Right lobe of liver (tissue), 6 donors: Measurements from ENCODE around the gene E2F6. TPM values are rescaled to one million over a fixed set of nuclear protein-coding genes. Genes with fewer than 3 reads are reported as not detected.

ENCODE experiments used
- ATAC-seq, 4 donors: fragments of 200-7000 bp; cut with Tn5 transposase; one replicate each; pipeline ENCODE4 v1.9.1; 2020; ENCODE audit warnings: mild to moderate bottlenecking in 4 of 4, moderate library complexity in 4 of 4
- DNase-seq, 3 donors: peaks; one replicate each; pipeline ENCODE4 v3.0.0-alpha.2; 2020
- H3K27ac ChIP-seq, 3 donors: fragments of 200-600 bp; one replicate each; pipeline ENCODE4 v1.8.0; 2022
- H3K27me3 ChIP-seq, 2 donors: fragments of 200-600 bp; one replicate each; pipeline ENCODE4 v1.8.0; 2022
- H3K36me3 ChIP-seq, 4 donors: fragments of 200-600 bp; sonication (generic) in 1 of 4; one replicate each; pipeline versions ENCODE4 v1.5.1 to v1.8.0; 2017 to 2022; ENCODE audit warnings: control low read depth in 1 of 4
- H3K4me1 ChIP-seq, 4 donors: fragments of 200-600 bp; sonication (generic) in 1 of 4; one replicate each; pipeline versions ENCODE4 v1.5.1 to v1.8.0; 2017 to 2022; ENCODE audit warnings: control low read depth in 1 of 4
- H3K4me3 ChIP-seq, 3 donors: fragments of 200-600 bp; one replicate each; pipeline ENCODE4 v1.8.0; 2022
- H3K9me3 ChIP-seq, 4 donors: fragments of 200-600 bp; sonication (generic) in 1 of 4; one replicate each; pipeline versions ENCODE4 v1.5.1 to v1.8.0; 2017 to 2022; ENCODE audit warnings: control low read depth in 1 of 4
- CTCF ChIP-seq, 4 donors: fragments of 200-600 bp in 3 of 4; fragments of 450-650 bp in 1 of 4; IDR thresholded peaks; one replicate each; pipeline versions ENCODE4 v1.5.1 to v1.8.0; 2016 to 2022; ENCODE audit warnings: antibody characterized with exemption in 4 of 4, mild to moderate bottlenecking in 2 of 4
- POLR2A ChIP-seq: fragments of 450-650 bp; IDR thresholded peaks from one replicate; pipeline ENCODE4 v1.6.1; 2017; ENCODE audit warnings: antibody characterized with exemption, mild to moderate bottlenecking
- WGBS: methylation state at CpG from one replicate; pipeline ENCODE4 v1.1.6; 2018; ENCODE audit warnings: low coverage, low lambda C conversion rate; ENCODE audit not compliant: insufficient coverage; ENCODE audit errors: missing lambda C conversion rate; 5-methylcytosine and 5-hydroxymethylcytosine counted together
- intact Hi-C, 2 donors: fragments of 100-400 bp; cut with DNase I; formaldehyde crosslinking; loops; one replicate each; pipeline versions ENCODE4 v1.11.2 to v1.14.1; 2022
- total RNA-seq, 6 experiments: library from RNA; depleted of rRNA in 2 of 6; stranded (reverse); fragments of >200 nt in 2 of 6; fragmentation: NEBNext Ultra II Directional in 3 of 6; extraction: Animal tissue kit (Norgen Biotek cat#: 25700) in 3 of 6; gene quantifications; one replicate each; pipeline versions ENCODE4 v1.1.0 to v1.2.4, GENCODE V29; 2016 to 2023
- donor health status: DM: no; HTN: yes; CAD: no.
- donor health status: DM: no; HTN: no; CAD: no.
- donor health status: DM: no; HTN: no; CAD: no.
- donor health status: DM: no; HTN: yes; CAD: no.
- donor health status: DM: no; HTN: yes; CAD: no.

The E2F6 gene
- total RNA-seq, 6 experiments from 2014 or later: 4.4 to 9.9 (median 5.8) TPM

GRCh38 chr2:11513319-11513718 lies 47.4 kb upstream of the E2F6 start:
- no peak for DNase-seq
- H3K4me3 ChIP-seq: no peak overlapping the region
- intact Hi-C loops: no loop called here
- H3K4me1 ChIP-seq: peaks cover 0 to 2% (median 0%) of the 10 kb centered on the region in 4 donors
- no peak for ATAC-seq
- no peaks in the 10 kb centered on the region for H3K36me3 ChIP-seq
- no peaks in the 10 kb centered on the region for H3K9me3 ChIP-seq
- WGBS: 91% methylated on average over 2 of the region's 5 CpGs
- no peaks in the 10 kb centered on the region for H3K27me3 ChIP-seq
- TF ChIP-seq CTCF (IDR thresholded peaks at IDR 0.05) (no peak), POLR2A (no peak)
- H3K27ac ChIP-seq: no peak overlapping the region

GRCh38 chr2:11512431-11512830 lies 46.5 kb upstream of the E2F6 start:
- Histone ChIP-seq H3K4me1 (peaks cover 0 to 7% (median 0%) of the 10 kb centered on the region in 4 donors), H3K36me3 (no peaks in the 10 kb centered on the region), H3K4me3 (no peak overlapping the region), H3K27ac (no peak overlapping the region), H3K27me3 (no peaks in the 10 kb centered on the region), H3K9me3 (no peaks in the 10 kb centered on the region)
- DNase-seq: no peak
- WGBS: 82% methylated on average over 5 of the region's 5 CpGs
- ATAC-seq: no peak
- intact Hi-C loops: no loop called here
- TF ChIP-seq CTCF (IDR thresholded peaks at IDR 0.05): no peak

- TF ChIP-seq POLR2A (no peak), CTCF (IDR thresholded peaks at IDR 0.05) (no peak)
- Histone ChIP-seq H3K4me3 (no peak overlapping the region), H3K4me1 (peaks cover 0 to 30% (median 9%) of the 10 kb centered on the region in 4 donors), H3K9me3 (no peaks in the 10 kb centered on the region), H3K36me3 (no peaks in the 10 kb centered on the region), H3K27ac (no peak overlapping the region), H3K27me3 (no peaks in the 10 kb centered on the region)
- intact Hi-C loops: no loop called here
- ATAC-seq (no peak), DNase-seq (no peak)
- 73% methylated on average over 1 of the region's 3 CpGs for WGBS
Measured at GRCh38 chr2:11509657-11510360, 43.8 kb upstream of the E2F6 start.

- Histone ChIP-seq H3K27me3 (no peaks in the 10 kb centered on the region), H3K9me3 (peaks cover 0 to 2% (median 0%) of the 10 kb centered on the region in 4 donors), H3K4me3 (no peak overlapping the region), H3K4me1 (peaks cover 0 to 30% (median 9%) of the 10 kb centered on the region in 4 donors), H3K36me3 (no peaks in the 10 kb centered on the region), H3K27ac (peak overlapping the region in 1 of 3 donors; percentile 86)
- ATAC-seq (peak in 3 of 4 donors; percentile 8 to 24 (median 15)), DNase-seq (no peak)
- TF ChIP-seq POLR2A (no peak), CTCF (IDR thresholded peaks at IDR 0.05) (no peak)
- WGBS: 56% methylated on average over 8 of the region's 8 CpGs
- intact Hi-C loops: no loop called here
Measured at GRCh38 chr2:11508279-11508678, 42.3 kb upstream of the E2F6 start.
